ENCODE measurements around the gene ADGRA3. TPM values are rescaled to one million over a fixed set of nuclear protein-coding genes. Genes with fewer than 3 reads are reported as not detected.
"Not testable (repeated sequence)": the region's sequence is repeated elsewhere in the genome, so short reads cannot be mapped to it uniquely, and the experiment has no call there.

The ADGRA3 gene
- total RNA-seq, 1 experiment from 2014 or later: 22.9 TPM

- DNase-seq (ENCODE audit: low spot score): no peak
These were observed 71.1 kb downstream of the ADGRA3 start for GRCh38 chr4:22444813-22445212.

GRCh38 chr4:22442956-22443355 is 72.9 kb downstream of the ADGRA3 start:
- no peak for DNase-seq (ENCODE audit: low spot score)

- no peak for DNase-seq (ENCODE audit: low spot score)
These were observed 74.9 kb downstream of the ADGRA3 start for GRCh38 chr4:22440999-22441398.

GRCh38 chr4:22439947-22440346 is 75.9 kb downstream of the ADGRA3 start:
- DNase-seq (ENCODE audit: low spot score): no peak

GRCh38 chr4:22435652-22436051 is 80.2 kb downstream of the ADGRA3 start:
- DNase-seq (ENCODE audit: low spot score): no peak

- DNase-seq (ENCODE audit: low spot score): peak; percentile 63
These were observed 81.0 kb downstream of the ADGRA3 start for GRCh38 chr4:22434895-22435294.

GRCh38 chr4:22430626-22431025 is 85.2 kb downstream of the ADGRA3 start:
- DNase-seq (ENCODE audit: low spot score): no peak

GRCh38 chr4:22428441-22428840 is 87.4 kb downstream of the ADGRA3 start:
- DNase-seq (ENCODE audit: low spot score): no peak

GRCh38 chr4:22427675-22428074 is 88.2 kb downstream of the ADGRA3 start:
- DNase-seq (ENCODE audit: low spot score): no peak

GRCh38 chr4:22420291-22420690 is 95.6 kb downstream of the ADGRA3 start:
- DNase-seq (ENCODE audit: low spot score): no peak

- no peak for DNase-seq (ENCODE audit: low spot score)
These were observed 98.5 kb downstream of the ADGRA3 start for GRCh38 chr4:22417408-22417807.

GRCh38 chr4:22416403-22416802 is 99.5 kb downstream of the ADGRA3 start:
- DNase-seq (ENCODE audit: low spot score): no peak

GRCh38 chr4:22414833-22415232 is 101.0 kb downstream of the ADGRA3 start:
- no peak for DNase-seq (ENCODE audit: low spot score)

GRCh38 chr4:22413471-22413870 is 102.4 kb downstream of the ADGRA3 start:
- no peak for DNase-seq (ENCODE audit: low spot score)

- no peak for DNase-seq (ENCODE audit: low spot score)
These were observed 103.9 kb downstream of the ADGRA3 start for GRCh38 chr4:22412013-22412412.

- peak; percentile 53 for DNase-seq (ENCODE audit: low spot score)
These were observed 105.1 kb downstream of the ADGRA3 start for GRCh38 chr4:22410645-22411247.

- DNase-seq (ENCODE audit: low spot score): no peak
These were observed 107.4 kb downstream of the ADGRA3 start for GRCh38 chr4:22408474-22408873.

- DNase-seq (ENCODE audit: low spot score): no peak
These were observed 108.5 kb downstream of the ADGRA3 start for GRCh38 chr4:22407361-22407760.

- no peak for DNase-seq (ENCODE audit: low spot score)
These were observed 117.2 kb downstream of the ADGRA3 start for GRCh38 chr4:22398671-22399070.

- DNase-seq (ENCODE audit: low spot score): no peak
These were observed 124.3 kb downstream of the ADGRA3 start for GRCh38 chr4:22391551-22391950.

GRCh38 chr4:22389240-22389870 is 126.5 kb downstream of the ADGRA3 start:
- DNase-seq (ENCODE audit: low spot score): peak; percentile 80

GRCh38 chr4:22385611-22386011 is 130.3 kb downstream of the ADGRA3 start:
- DNase-seq (ENCODE audit: low spot score): no peak

GRCh38 chr4:22384154-22384553 is 131.7 kb downstream of the ADGRA3 start:
- DNase-seq (ENCODE audit: low spot score): no peak

GRCh38 chr4:22382216-22382615 is 133.7 kb downstream of the ADGRA3 start:
- DNase-seq (ENCODE audit: low spot score): not testable (repeated sequence)

Measured in HT-29 (cell line).